OCI-LY1 (cell line): ENCODE data around the gene MDGA2.

ENCODE experiments used
- H2AFZ ChIP-seq: fragments of 200-600 bp; sonication (generic), shearing (Covaris generic); 2 replicates; pipeline ENCODE4 v1.6.0; 2014; ENCODE audit warnings: antibody characterized with exemption, mild to moderate bottlenecking, low read length
- H3F3A ChIP-seq: fragments of 200-600 bp; sonication (generic), shearing (Covaris generic); 2 replicates; pipeline ENCODE4 v1.6.0; 2014; ENCODE audit warnings: mild to moderate bottlenecking, antibody characterized with exemption, low read length, moderate library complexity; ENCODE audit not compliant: insufficient read depth
- H3K27ac ChIP-seq: fragments of 200-600 bp; sonication (generic); 2 replicates; pipeline ENCODE4 v1.5.1; 2014; ENCODE audit warnings: low read length, mixed run types, mild to moderate bottlenecking, low read depth; ENCODE audit not compliant: poor library complexity, severe bottlenecking
- H3K27me3 ChIP-seq: fragments of 200-600 bp; sonication (generic); 2 replicates; pipeline ENCODE4 v1.6.0; 2014; ENCODE audit warnings: antibody characterized with exemption, mild to moderate bottlenecking, low read length, moderate library complexity; ENCODE audit not compliant: insufficient read depth
- H3K36me3 ChIP-seq: fragments of 200-600 bp; sonication (generic); 2 replicates; pipeline ENCODE4 v1.6.1; 2014; ENCODE audit warnings: mild to moderate bottlenecking, antibody characterized with exemption, low read length, moderate library complexity, mixed read lengths; ENCODE audit not compliant: insufficient read depth
- H3K4me1 ChIP-seq: fragments of 200-600 bp; sonication (generic); 2 replicates; pipeline ENCODE4 v1.5.1; 2014; ENCODE audit warnings: mild to moderate bottlenecking, low read length, moderate library complexity; ENCODE audit not compliant: insufficient read depth, severe bottlenecking
- H3K4me2 ChIP-seq: fragments of 200-600 bp; sonication (generic), shearing (Covaris generic); 2 replicates; pipeline ENCODE4 v1.6.1; 2014; ENCODE audit warnings: low read length
- H3K4me3 ChIP-seq: fragments of 200-600 bp; sonication (generic); 2 replicates; pipeline ENCODE4 v1.5.1; 2014; ENCODE audit warnings: low read length, low read depth, mild to moderate bottlenecking, mixed read lengths; ENCODE audit not compliant: poor library complexity, severe bottlenecking
- H3K79me2 ChIP-seq: fragments of 200-600 bp; shearing (Covaris generic); 2 replicates; pipeline ENCODE4 v1.6.1; 2016; ENCODE audit warnings: mixed run types, low read length, mixed read lengths; ENCODE audit not compliant: insufficient read depth
- H3K9ac ChIP-seq: fragments of 200-600 bp; sonication (generic), shearing (Covaris generic); 2 replicates; pipeline ENCODE4 v1.6.1; 2014; ENCODE audit warnings: mild to moderate bottlenecking, low read length, mixed read lengths
- H3K9me2 ChIP-seq: fragments of 200-600 bp; sonication (generic), shearing (Covaris generic); 2 replicates; pipeline ENCODE4 v1.6.1; 2014; ENCODE audit warnings: low read depth, mild to moderate bottlenecking, low read length, mixed read lengths
- H3K9me3 ChIP-seq: fragments of 200-600 bp; shearing (Covaris generic); 2 replicates; pipeline ENCODE4 v1.6.1; 2014; ENCODE audit warnings: low read length, mixed read lengths
- H4K20me1 ChIP-seq: fragments of 200-600 bp; sonication (generic), shearing (Covaris generic); 2 replicates; pipeline ENCODE4 v1.6.0; 2016; ENCODE audit warnings: mild to moderate bottlenecking, low read length; ENCODE audit not compliant: insufficient read depth
- CTCF ChIP-seq: fragments of 200-600 bp; sonication (generic), shearing (Covaris generic); IDR thresholded peaks from 2 replicates; pipeline ENCODE4 v1.5.1; 2017; ENCODE audit warnings: mild to moderate bottlenecking, antibody characterized with exemption, low read length, moderate library complexity, mixed read lengths
- EZH2 ChIP-seq: fragments of 200-600 bp; sonication (generic), shearing (Covaris generic); IDR thresholded peaks from 2 replicates; pipeline ENCODE4 v1.8.0; 2017; ENCODE audit warnings: borderline replicate concordance, mixed run types, mild to moderate bottlenecking, antibody characterized with exemption, low read length, moderate library complexity, mixed read lengths

MDGA2 gene

DNA sequence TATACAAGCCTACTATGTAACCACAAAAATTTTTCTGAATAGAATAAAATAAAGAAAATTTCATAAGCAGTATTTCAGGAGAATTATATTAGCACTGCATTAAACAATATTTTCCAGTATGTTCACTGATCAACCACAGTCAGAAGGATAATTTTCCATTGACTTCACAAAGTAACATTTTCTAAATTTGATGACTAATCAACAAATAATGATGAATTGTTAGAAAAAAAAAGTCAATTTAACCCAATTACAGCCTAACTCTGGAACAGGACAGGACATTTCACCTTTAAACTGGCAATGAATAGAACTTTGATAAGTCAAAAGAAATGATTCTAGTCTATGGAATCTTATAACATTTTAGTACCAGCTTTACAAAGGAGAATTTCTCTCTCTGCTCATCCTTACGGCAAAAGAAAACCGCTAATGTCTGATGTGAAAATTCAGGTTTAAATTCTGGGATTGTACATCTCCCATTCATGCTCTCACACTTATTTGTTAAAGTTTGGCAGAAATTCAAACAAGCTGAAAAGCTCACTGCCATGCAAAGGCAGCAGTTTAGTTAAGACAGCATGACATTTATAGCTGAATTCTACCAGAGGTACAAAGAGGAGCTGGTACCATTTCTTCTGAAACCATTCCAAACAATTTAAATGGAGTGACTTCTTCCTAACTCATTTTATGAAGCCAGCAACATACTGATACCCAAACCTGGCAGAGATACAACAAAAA is 84.5 kb downstream of the MDGA2 start:
- Histone ChIP-seq H3K9ac (no peak overlapping the region), H3K27me3 (no peaks in the 10 kb centered on the region), H3K9me2 (no peaks in the 10 kb centered on the region; the same call in 1 of the 2 replicates), H2AFZ (no peak overlapping the region), H3K4me1 (no peaks in the 10 kb centered on the region), H3K36me3 (no peaks in the 10 kb centered on the region), H3K9me3 (no peaks in the 10 kb centered on the region), H3F3A (no peaks in the 10 kb centered on the region), H4K20me1 (no peaks in the 10 kb centered on the region), H3K27ac (no peak overlapping the region), H3K79me2 (no peaks in the 10 kb centered on the region), H3K4me2 (no peak overlapping the region), H3K4me3 (no peak overlapping the region)
- TF ChIP-seq CTCF (no peak), EZH2 (no peak)

DNA sequence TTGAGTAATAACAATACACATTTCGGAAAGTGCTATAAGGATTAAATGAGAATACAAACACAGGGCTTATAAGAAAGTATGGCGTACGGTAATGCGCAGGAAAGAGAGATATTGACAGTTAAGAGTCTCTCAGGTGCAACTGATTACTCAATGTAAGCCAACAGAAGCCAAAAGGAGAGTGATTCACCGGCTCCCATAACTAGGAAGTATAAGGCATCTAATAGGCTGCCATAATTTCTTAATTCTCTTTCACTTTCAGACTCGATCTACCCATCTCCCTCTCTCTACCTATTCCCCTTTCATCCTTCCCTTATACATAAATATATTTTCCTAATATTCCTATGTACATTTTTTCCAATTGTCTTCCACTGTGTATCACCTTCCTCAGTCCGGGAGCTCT is 90.0 kb downstream of the MDGA2 start:
- H3K9ac ChIP-seq = no peak overlapping the region
- H4K20me1 ChIP-seq = no peaks in the 10 kb centered on the region
- no peaks in the 10 kb centered on the region for H3K9me3 ChIP-seq
- no peak overlapping the region for H2AFZ ChIP-seq
- TF ChIP-seq EZH2 (no peak), CTCF (no peak)
- H3K4me1 ChIP-seq = no peaks in the 10 kb centered on the region
- no peaks in the 10 kb centered on the region for H3F3A ChIP-seq
- no peaks in the 10 kb centered on the region for H3K36me3 ChIP-seq
- no peak overlapping the region for H3K4me2 ChIP-seq
- H3K4me3 ChIP-seq = no peak overlapping the region
- H3K9me2 ChIP-seq = no peaks in the 10 kb centered on the region; the same call in 1 of the 2 replicates
- H3K27me3 ChIP-seq = no peaks in the 10 kb centered on the region
- no peak overlapping the region for H3K27ac ChIP-seq
- no peaks in the 10 kb centered on the region for H3K79me2 ChIP-seq

DNA sequence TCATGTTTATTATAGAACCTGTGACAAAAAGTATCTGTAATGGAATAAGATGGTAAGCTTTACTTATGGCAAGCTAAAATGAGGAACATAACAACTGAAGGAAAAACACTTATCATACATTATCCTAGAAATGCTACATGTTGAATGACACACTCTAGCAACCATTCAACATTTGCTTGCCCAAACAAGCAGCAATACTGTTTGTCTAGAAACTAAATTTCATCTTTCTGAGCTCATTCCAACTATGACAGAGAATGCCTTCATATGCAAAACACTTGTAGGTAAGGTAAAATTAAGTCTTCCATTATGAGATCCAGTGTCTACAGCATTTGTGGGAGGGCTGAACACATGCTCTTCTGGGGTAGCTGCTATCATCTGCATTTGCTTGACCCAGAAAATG is 108.1 kb downstream of the MDGA2 start:
- Histone ChIP-seq H3K36me3 (no peaks in the 10 kb centered on the region), H3K79me2 (no peaks in the 10 kb centered on the region), H3K27ac (no peak overlapping the region), H3K9me3 (no peaks in the 10 kb centered on the region), H2AFZ (no peak overlapping the region), H4K20me1 (no peaks in the 10 kb centered on the region), H3K27me3 (no peaks in the 10 kb centered on the region), H3F3A (no peaks in the 10 kb centered on the region), H3K9me2 (no peaks in the 10 kb centered on the region), H3K4me3 (no peak overlapping the region), H3K4me1 (no peaks in the 10 kb centered on the region), H3K4me2 (no peak overlapping the region), H3K9ac (no peak overlapping the region)
- no peak for TF ChIP-seq CTCF
- TF ChIP-seq EZH2 = no peak
